ELR (cell line): ENCODE results near the gene TOP1.
A peak's percentile ranks its signal among the peaks of the same experiment; 100 is the strongest.
"Not testable (repeated sequence)": the region's sequence is repeated elsewhere in the genome, so short reads cannot be mapped to it uniquely, and the experiment has no call there.

Experiments used
- DNase-seq: peaks from one replicate; pipeline ENCODE4 v3.0.0-alpha.2; 2015; ENCODE audit warnings: low read depth

Gene TOP1

DNA sequence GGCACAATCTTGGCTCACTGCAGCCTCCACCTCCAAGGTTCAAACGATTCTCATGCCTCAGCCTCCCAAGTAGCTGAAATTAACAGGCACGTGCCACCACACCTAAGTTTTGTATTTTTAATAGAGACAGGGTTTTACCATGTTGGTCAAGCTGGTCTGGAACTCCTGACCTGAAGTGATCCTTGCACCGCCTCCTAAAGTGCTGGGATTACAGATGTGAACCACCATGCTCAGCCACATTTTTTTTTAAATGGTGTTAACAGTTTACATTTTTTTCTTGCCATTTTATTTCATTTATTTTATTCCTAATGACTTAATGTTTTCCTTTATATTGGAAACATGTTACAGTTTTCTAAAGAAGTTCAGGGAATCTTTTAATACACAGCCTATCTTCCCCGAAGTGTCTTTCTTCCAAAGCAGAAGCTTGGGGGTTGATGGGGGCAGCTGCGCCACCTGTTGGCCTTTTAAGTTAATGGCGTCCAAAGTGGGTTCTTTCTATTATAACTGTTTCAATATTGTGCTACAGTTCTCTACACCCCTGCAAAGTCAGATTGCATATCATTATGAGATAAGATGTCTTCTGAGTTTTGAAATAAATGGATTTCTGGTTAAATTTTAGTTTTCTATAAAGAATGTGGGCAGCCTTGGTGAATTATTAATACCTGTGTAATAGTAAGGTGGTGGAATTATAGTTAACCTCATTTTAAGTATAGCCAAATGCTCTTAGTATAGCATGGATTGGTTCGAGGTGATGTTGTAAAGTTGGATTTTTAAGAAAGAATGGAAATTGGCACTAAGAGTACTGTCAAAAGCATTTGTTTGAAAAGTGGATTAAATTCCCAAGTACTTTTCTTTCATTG is 66.7 kb downstream of the TOP1 start:
- peak; percentile 78 for DNase-seq

DNA sequence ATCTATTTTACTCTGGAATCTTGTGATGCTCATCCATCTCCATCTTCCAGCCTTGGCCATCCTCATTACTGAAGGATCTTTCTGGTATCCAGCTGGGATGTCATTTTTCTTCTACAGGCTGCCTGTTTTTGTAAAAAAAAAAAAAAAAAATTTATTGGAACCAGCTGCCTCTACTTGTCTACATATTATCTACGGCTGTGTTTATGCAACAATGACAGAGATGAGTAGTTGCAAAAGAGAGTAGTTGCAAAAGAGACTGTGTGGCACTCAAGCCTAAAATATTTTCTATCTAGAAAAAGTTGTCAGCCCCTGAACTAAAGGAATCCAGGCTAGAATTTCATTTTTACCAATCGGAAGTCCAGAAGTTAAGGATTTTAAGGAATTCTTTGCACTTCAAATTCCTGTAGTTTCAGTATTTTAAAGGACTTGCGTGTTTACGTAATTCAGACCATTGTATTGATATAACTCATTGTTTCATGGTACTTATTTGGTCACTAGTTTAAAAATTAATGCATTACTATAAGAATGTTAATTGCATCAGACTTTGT is 70.2 kb downstream of the TOP1 start:
- DNase-seq: no peak

DNA sequence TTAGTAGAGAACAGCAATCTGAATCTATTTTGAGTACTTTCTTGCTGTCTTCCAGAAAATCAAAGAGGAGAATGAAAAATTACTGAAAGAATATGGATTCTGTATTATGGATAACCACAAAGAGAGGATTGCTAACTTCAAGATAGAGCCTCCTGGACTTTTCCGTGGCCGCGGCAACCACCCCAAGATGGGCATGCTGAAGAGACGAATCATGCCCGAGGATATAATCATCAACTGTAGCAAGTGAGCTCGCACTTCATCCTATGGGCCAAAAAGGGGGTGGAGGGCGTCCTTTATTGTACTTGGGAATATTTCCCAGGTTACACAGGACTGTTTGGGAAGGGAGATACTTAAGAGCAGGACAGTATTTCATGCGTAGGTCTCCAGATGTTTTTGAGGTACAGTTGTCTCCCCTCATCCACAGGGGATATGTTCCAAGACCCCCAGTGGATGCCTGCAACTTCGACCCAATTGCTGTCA is 71.4 kb downstream of the TOP1 start:
- peak; percentile 53 for DNase-seq

DNA sequence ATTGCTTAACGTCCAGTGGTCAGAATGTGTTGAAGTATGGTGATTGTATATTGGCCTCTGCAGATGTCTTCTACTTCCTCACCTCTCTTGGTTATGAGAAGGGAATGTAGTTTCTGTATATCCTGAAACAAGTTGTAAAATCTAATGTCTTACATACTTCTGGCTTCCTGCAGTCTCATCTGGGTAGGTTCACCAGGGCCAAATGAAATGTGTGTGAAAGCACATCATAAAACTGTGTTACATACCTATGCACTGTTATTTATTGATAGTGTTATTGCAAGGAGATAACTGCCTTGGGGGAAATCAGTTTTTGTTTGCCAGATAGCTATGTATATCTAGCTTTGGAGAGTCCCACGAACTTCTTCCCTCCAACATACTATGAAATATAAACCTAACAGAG is 73.0 kb downstream of the TOP1 start:
- no peak for DNase-seq

DNA sequence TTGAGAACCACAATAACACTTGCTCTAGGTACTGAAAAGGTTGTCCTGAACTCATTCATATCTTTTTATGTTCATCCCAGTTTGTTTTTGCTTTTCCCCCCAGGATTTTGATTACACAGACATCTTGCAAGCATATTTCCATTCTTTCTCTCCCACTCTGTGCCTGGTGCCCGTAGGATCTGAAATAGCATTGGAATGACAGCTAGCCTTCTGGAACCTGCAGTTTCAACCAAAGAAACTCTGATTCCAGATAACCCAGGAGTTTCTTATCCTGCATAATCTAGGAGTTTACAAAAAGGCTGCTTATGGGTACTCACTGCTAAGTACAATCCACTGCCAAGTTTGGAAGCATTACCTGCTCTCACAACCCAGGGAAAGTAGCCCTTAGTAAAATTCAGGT is 79.9 kb downstream of the TOP1 start:
- no peak for DNase-seq

DNA sequence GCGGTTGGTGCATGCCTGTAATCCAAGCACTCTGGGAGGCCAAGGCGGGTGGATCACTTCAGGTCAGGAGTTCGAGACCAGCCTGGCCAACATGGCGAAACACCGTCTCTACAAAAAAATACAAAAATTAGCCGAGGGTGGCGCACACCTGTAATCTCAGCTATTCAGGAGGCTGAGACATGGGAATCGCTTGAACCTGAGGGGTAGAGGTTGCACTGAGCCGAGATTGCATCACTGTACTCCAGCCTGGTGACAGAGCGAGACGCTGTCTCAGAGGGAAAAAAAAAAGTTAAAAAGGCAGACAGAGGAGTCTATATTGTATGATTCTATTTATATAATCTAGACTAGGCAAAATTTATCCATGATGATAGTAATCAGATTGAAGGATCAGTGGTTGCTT is 81.4 kb downstream of the TOP1 start:
- no peak for DNase-seq

DNA sequence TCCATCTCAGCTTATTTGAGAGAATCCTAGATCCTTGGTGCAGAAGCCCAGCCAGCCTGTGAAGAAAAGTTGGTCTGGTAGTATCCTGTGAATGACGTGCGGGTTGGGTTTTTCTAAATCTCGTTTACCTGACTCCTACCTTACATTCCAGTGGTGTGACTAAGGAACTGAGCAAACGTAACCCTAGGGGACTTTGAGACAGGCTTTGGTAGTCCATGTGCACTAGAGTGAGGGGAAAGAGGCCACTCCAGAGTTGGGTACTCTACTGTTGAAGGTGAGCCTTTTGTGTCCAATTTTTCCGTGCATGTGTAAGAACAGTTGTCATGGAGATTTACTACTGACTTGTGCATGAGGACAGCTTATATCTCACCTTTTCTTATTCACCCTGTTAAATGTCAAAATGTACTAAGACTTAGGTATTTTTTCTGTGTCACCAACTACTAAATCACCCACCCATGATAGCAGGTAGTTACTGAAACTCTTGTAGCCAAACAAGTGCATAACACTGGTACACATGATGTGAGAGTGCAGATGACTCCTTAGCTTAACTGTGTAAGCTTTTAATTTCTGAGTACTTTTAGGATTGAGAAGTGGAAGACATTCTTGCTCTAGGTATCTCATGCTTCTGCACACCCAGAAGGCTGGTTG is 82.4 kb downstream of the TOP1 start:
- no peak for DNase-seq

DNA sequence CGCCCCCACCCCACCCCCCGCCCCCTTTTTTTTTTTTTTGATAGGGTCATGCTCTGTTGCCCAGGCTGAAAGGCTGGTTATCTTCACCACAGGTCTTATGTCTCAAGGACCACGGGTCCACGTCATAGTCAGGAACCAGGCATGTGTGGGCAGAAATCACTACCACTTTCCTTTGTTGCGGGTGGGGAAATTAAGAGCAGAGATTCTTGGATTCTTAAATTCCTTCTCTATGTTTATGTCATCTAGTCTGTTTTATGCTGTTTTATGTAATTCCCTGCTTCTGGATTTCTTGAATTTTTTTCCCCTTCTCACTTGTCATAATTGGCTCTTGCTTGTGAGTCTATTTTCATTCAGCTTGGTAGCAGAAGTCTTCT is 82.9 kb downstream of the TOP1 start:
- no peak for DNase-seq

DNA sequence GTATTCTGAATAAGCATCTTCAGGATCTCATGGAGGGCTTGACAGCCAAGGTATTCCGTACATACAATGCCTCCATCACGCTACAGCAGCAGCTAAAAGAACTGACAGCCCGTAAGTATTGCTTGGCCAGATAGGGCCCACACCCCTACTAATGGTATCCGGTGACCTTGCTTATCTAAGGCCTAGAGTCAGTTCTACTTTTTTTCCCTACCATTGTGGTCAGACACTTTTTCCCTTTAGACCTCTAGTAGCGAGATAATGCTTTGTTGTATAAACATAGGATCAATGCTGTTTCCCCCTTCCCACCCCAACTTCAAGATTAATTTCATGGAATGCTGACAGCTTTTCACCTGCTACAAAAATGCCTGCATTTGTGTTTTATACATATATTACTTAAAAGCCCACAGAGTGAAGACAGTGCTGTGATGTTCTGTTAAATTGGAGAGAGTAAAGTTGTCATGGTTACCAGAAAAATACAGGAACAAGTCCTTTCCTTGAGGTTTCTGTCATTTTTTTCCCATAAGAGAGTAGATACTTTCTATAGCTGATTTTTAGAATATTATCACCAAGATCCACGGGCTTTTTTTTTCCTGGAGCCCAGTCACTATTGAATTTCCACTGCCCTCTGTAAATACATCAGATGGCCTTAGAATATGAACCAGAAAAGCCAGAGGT is 87.8 kb downstream of the TOP1 start:
- DNase-seq: no peak

DNA sequence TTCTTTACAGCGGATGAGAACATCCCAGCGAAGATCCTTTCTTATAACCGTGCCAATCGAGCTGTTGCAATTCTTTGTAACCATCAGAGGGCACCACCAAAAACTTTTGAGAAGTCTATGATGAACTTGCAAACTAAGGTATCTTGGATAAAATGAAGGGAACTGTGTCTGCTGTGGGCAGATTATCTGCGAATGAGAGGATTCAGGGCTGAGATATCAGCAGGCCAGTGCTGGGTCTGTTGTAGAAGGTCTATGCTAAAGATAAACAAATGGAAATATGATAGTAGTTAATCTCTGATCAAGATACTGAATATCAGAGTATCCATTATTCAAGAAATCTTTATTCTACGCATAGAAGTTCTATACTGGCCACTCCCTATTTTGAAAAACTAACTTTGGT is 89.5 kb downstream of the TOP1 start:
- not testable (repeated sequence) for DNase-seq

DNA sequence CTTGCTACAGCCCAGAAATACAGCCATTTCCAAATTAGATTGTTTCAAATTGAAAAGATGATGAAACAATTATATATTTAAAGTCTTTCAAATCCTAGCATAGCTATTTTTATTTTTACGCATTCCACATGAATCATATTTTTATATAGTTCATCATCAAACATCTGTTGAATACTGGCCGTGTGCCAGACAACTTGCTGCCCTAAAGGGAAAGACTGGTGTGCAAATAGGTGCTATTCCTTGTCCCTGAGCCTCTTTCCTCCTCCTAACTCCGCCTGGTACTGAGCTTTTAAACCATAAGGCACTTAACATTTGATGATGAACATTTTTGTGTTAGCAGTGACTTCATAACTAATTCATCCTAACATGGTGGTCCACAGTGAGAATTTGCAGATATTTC is 90.0 kb downstream of the TOP1 start:
- DNase-seq: peak; percentile 27

DNA sequence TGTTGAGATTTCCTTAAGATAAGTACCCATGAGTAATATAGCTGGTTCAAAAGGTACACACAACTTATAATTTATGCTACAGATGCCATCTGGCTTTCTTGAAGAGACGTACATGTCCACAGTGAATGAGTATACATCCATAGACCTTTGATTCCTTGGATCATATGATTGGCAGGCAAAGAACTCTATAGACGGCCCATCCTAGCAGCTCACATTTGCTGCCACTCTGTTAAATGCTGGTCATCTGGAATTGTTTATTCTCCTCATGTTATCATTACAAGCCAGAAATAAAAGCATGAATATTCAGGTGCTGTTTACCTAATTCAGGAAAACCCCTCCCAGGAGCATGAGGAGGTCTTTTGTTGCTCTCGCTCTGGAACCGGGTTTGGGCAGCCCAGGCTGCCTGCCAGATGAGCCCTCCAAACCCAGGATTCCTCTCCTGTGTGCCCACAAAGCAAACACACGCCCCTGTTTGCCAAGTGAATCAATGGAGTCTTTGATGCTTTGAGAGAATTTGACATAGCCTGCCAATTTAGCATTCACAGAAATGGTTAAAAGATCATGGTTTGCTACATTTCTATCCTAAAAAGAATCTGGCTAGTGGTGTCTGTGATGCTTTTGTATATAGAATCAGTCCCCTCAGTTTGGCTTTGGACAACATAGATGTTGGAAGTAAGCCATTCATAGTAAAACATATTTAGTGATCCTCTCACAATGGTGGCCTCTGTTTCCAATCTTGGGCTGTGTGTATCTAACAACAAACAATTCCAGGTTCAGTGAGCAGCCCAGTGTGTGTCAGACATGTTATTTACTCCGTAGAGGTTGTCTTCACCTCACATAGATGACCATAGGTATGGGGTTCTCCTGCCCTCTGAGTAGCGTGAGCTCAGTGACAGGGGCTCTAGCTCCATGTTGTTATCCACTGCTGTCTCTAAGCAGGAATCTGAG is 91.3 kb downstream of the TOP1 start:
- no peak for DNase-seq

DNA sequence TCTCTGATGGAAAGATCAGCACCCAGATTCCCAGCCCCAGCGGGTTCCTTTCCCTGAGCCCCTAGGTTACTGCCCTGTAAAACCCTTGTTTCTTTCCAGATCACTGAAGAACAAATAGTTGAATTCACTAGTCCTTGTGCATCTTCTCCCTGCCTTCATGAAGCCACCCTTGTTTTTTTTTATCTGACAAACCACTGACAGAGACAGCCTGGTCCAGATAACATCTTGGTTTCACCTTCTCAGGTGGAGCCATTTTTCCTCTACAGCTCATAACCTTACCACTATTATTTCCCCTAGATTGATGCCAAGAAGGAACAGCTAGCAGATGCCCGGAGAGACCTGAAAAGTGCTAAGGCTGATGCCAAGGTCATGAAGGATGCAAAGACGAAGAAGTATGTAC is 92.8 kb downstream of the TOP1 start:
- DNase-seq: no peak

DNA sequence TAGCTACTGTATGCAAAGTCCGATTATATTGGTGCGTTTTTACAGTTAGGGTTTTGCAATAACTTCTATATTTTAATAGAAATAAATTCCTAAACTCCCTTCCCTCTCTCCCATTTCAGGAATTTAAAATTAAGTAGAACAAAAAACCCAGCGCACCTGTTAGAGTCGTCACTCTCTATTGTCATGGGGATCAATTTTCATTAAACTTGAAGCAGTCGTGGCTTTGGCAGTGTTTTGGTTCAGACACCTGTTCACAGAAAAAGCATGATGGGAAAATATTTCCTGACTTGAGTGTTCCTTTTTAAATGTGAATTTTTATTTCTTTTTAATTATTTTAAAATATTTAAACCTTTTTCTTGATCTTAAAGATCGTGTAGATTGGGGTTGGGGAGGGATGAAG is 95.0 kb downstream of the TOP1 start:
- no peak for DNase-seq

DNA sequence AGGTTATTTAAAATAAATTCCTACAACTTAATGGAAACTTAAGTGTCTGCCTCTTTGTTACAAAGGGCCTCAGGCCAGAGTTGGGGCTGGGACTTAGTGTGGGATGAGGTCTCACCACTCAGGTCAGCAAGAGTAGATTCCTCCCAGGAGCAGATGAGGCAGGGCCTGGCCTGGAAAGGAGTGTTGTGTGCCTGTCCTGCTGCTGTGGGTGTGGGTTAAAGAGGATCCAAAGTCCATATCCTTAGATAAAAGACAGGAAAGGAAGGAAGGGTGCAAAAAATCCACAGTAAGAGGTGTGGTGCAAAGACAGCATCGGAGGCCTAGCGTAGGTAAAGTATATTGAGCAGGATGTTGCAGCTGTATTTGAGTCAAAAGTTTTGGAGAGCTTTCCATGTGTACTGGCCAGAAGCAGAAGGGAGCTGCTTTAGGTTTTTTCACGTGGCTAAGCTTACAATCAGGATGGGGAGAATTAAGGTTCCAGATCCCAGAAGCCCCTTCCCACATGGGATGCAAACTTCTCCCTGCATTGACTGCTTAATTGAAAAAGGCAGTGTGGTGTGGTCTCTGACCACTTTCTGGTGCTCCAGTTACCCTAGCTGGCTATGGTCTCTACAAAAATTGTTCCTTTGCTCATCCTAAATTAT is 96.0 kb downstream of the TOP1 start:
- no peak for DNase-seq

DNA sequence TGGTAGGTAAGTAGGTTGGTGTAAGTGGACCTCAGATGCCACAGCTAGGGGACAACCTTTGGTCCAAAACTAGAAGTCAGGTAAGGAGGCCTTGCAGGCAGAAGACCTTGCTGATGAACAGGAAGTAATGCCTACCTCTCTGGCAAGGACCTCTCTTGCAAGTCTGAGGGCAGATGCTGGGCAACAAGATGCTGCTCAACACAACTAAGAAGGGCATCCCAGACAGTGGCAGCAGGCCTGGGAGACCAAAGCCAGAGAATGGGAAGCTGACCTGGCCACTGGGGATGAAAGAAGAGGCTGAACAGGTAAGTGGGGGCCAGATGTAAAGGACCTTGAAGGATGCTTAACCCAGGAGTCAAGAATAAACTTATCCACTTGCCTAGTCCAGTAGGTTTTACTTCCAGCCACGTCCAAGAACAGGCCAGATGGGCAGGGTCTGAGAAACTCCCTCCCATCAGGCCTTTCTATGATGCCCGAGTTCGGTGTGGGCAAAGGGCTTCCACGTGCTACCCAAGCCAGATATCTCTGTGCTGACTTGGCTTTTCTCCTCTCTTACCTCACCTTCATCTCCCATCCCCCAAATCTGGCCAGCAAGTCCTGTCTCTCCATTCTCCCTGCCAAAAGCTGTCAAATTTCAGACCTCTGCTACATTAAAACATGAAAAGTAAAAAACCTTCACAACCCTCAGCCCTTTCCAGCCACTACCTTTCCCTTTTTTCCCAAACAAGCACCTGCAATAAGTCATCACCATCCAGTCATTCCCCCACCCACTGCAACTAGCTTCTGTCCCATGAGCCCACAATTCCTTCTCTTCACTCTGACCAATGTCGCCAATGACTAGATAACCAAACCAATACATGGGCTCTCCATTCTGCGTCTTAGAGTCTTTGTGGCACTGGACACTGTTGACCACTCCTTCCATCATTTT is 97.2 kb downstream of the TOP1 start:
- no peak for DNase-seq

DNA sequence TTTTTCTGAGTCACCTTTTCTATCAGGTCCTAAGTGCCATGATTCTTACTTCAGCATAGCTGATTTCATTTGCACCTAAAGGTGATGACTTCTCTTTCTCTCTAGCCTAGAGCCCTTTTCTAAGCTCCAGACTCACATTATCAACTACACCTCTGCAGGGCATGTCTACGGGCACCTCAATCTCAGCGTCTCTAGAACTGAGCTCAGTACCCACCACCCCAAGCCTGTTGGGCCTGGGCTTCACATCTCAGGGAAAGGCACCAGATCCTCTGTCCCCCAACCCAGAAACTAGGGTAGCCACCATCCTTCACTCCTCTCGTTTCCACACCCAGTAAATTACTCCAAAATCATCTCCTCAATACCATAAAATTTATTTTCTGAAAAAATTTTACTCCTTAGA is 98.1 kb downstream of the TOP1 start:
- DNase-seq: no peak

DNA sequence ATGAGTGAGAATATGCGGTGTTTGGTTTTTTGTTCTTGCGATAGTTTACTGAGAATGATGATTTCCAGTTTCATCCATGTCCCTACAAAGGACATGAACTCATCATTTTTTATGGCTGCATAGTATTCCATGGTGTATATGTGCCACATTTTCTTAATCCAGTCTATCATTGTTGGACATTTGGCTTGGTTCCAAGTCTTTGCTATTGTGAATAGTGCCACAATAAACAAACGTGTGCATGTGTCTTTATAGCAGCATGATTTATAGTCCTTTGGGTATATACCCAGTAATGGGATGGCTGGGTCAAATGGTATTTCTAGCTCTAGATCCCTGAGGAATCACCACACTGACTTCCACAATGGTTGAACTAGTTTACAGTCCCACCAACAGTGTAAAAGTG is 99.7 kb downstream of the TOP1 start:
- not testable (repeated sequence) for DNase-seq

DNA sequence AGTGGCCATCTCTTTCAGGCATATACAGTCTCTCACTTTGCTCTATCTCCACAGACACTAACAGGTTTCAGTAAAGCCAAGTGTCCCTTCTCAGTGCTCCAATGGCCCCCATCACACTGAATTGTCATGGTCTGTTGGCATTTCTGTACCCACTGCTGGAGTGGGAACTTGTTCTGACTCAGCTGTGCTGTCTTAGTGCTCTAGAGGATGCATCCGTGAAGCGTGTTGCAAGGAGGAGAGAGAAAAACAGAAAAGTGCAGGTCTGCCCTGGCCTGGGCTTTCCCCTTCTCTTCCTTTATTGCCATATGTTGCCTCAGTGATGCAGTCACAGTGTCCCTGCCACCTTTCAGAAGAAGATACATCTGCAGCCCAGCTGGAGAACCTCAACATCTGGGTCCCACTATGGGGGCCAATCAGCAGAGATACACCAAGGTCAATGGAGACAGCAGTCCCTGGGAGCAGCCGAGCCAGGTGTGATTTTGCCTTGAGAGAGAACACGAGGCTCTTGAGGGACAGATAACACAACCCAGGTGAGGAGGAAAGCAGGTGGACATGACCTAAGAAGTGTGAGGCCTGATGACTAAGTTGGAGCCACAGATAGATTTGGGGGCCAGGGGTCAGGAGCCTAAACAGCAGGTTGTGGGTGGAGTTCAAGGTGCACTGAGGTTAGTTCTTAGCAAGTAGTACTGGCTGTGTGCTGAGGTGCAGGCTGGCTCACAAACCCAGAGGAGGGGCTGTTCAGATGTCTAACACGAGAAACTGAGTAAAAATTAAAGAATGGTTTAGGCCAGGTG is 103.2 kb downstream of the TOP1 start:
- DNase-seq: no peak
